ENCODE measurements around the gene CES2.
A peak's percentile ranks its signal among the peaks of the same experiment; 100 is the strongest.

Gene CES2

DNA sequence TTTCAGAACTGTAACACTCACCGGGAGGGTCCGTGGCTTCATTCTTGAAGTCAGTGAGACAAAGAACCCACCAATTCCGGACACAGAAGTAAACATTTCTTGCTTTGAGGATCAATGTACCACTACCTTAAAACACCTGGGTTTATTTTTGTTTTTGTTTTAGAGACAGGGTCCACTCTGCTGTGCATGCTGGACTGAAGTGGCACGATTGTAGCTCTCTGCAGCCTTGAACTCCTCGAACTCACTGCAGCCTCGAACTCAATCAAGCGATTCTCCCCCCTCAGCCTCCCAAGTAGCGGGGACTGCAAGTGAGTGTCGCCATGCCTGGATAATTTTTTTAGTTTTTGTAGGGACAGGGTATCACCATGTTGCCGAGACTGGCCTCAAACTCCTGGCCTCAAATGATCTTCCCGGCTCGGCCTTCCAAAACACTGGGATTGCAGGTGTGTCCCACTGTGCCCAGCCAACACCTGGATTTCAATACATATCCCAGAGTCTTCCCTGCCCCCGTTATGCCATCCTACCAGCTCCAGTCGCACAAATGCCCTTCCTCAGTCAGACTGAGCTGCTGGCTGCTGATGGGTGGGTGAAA, 40.1 kb downstream of the CES2 start:
- no peak overlapping the region for H2AFZ ChIP-seq (ENCODE audit: low read depth, low read length, severe bottlenecking)
- no peaks in the 10 kb centered on the region for H3K9me3 ChIP-seq (ENCODE audit: insufficient read depth, low read length)
- TF ChIP-seq EZH2phosphoT487 (conservative IDR thresholded peaks at IDR 0.05; ENCODE audit: low read length): no peak
- TF ChIP-seq, protein P1, sequence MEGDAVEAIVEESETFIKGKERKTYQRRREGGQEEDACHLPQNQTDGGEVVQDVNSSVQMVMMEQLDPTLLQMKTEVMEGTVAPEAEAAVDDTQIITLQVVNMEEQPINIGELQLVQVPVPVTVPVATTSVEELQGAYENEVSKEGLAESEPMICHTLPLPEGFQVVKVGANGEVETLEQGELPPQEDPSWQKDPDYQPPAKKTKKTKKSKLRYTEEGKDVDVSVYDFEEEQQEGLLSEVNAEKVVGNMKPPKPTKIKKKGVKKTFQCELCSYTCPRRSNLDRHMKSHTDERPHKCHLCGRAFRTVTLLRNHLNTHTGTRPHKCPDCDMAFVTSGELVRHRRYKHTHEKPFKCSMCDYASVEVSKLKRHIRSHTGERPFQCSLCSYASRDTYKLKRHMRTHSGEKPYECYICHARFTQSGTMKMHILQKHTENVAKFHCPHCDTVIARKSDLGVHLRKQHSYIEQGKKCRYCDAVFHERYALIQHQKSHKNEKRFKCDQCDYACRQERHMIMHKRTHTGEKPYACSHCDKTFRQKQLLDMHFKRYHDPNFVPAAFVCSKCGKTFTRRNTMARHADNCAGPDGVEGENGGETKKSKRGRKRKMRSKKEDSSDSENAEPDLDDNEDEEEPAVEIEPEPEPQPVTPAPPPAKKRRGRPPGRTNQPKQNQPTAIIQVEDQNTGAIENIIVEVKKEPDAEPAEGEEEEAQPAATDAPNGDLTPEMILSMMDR (IDR thresholded peaks at IDR 0.05; ENCODE audit: insufficient read depth, low read length, poor library complexity, severe bottlenecking): no peak
- no peaks in the 10 kb centered on the region for H3K9me2 ChIP-seq (replicated peaks; ENCODE audit: insufficient read depth, low read length)
- no peak overlapping the region for H3K9ac ChIP-seq (ENCODE audit: low read length)
- H3K79me2 ChIP-seq (ENCODE audit: insufficient read depth, low read length): no peaks in the 10 kb centered on the region
- H3K36me3 ChIP-seq (ENCODE audit: low read length): no peaks in the 10 kb centered on the region
- H4K20me1 ChIP-seq (ENCODE audit: low read depth, low read length): no peaks in the 10 kb centered on the region
- H3K27ac ChIP-seq (ENCODE audit: low read depth, low read length): no peak overlapping the region
- no peaks in the 10 kb centered on the region for H3K27me3 ChIP-seq (ENCODE audit: low read length)
- no peak overlapping the region for H3K4me2 ChIP-seq (ENCODE audit: low read depth, low read length, poor library complexity, severe bottlenecking)
- no peaks in the 10 kb centered on the region for H3F3A ChIP-seq (ENCODE audit: insufficient read depth)
- no peak overlapping the region for H3K4me3 ChIP-seq (ENCODE audit: insufficient read depth, low read length, poor library complexity, severe bottlenecking)

GRCh38 chr16:66976746-66977145, 41.4 kb downstream of the CES2 start:
- Histone ChIP-seq H4K20me1 (ENCODE audit: low read depth, low read length) (no peaks in the 10 kb centered on the region), H3K27me3 (ENCODE audit: low read length) (no peaks in the 10 kb centered on the region), H3K4me3 (ENCODE audit: insufficient read depth, low read length, poor library complexity, severe bottlenecking) (no peak overlapping the region), H3K9ac (ENCODE audit: low read length) (no peak overlapping the region), H3K79me2 (ENCODE audit: insufficient read depth, low read length) (no peaks in the 10 kb centered on the region), H3K9me2 (replicated peaks; ENCODE audit: insufficient read depth, low read length) (no peaks in the 10 kb centered on the region), H3F3A (ENCODE audit: insufficient read depth) (no peaks in the 10 kb centered on the region), H3K9me3 (ENCODE audit: insufficient read depth, low read length) (no peaks in the 10 kb centered on the region), H3K36me3 (ENCODE audit: low read length) (no peaks in the 10 kb centered on the region), H3K27ac (ENCODE audit: low read depth, low read length) (no peak overlapping the region), H2AFZ (ENCODE audit: low read depth, low read length, severe bottlenecking) (no peak overlapping the region), H3K4me2 (ENCODE audit: low read depth, low read length, poor library complexity, severe bottlenecking) (no peak overlapping the region)
- TF ChIP-seq, protein P1 (IDR thresholded peaks at IDR 0.05; ENCODE audit: insufficient read depth, low read length, poor library complexity, severe bottlenecking): no peak
- TF ChIP-seq EZH2phosphoT487 (conservative IDR thresholded peaks at IDR 0.05; ENCODE audit: low read length): no peak

DNA sequence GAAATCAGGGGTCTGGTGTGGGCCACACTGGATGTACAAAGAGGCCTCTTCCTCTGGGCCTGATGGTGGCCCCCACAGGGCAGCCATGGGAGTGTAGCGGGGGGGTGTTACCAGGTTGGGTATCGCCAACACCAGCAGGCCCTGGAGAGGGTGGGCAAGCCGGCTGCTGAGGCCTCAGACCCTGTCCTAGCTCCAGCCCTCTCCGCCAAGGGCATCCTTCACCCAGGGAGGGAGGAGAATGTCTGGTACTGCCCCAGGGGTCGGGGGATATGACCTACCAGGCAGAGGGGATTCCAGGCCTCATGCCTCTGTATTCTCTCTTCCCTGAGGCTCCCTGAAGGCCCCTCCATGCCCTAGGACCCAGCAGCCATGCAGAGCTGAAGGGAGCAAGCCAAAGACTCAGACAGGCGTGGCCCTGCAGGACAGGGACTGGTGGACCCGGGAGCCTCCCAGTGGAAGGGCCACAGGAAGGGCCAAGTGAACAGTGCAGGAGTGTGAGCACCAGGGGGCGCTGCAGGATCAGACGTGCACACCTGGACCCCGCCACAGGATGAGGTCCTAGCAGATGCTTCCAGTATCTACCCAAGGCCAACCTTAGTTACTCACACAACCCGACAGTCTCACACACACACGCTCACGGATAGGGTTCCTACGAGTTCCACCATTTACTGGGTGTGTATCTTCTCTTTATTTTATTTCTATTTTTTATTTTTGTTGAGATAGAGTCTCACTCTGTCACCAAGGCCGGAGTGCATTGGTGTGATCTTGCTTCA, 42.2 kb downstream of the CES2 start:
- Histone ChIP-seq H4K20me1 (ENCODE audit: low read depth, low read length) (no peaks in the 10 kb centered on the region), H3K36me3 (ENCODE audit: low read length) (no peaks in the 10 kb centered on the region), H3K9me3 (ENCODE audit: insufficient read depth, low read length) (no peaks in the 10 kb centered on the region), H3K9ac (ENCODE audit: low read length) (no peak overlapping the region), H3K27ac (ENCODE audit: low read depth, low read length) (no peak overlapping the region), H3K9me2 (replicated peaks; ENCODE audit: insufficient read depth, low read length) (no peaks in the 10 kb centered on the region), H3K27me3 (ENCODE audit: low read length) (no peaks in the 10 kb centered on the region), H3K4me3 (ENCODE audit: insufficient read depth, low read length, poor library complexity, severe bottlenecking) (no peak overlapping the region), H3K4me2 (ENCODE audit: low read depth, low read length, poor library complexity, severe bottlenecking) (no peak overlapping the region), H3K79me2 (ENCODE audit: insufficient read depth, low read length) (no peaks in the 10 kb centered on the region), H2AFZ (ENCODE audit: low read depth, low read length, severe bottlenecking) (no peak overlapping the region), H3F3A (ENCODE audit: insufficient read depth) (no peaks in the 10 kb centered on the region)
- TF ChIP-seq, protein P1 (IDR thresholded peaks at IDR 0.05; ENCODE audit: insufficient read depth, low read length, poor library complexity, severe bottlenecking): peak; percentile 64
- TF ChIP-seq EZH2phosphoT487 (conservative IDR thresholded peaks at IDR 0.05; ENCODE audit: low read length): no peak
